ENCODE data around the gene JUP. TPM values are rescaled to one million over a fixed set of nuclear protein-coding genes. Genes with fewer than 3 reads are reported as not detected.

JUP gene
- total and polyA plus RNA-seq, 10 of the 15 experiments (the other 5 are each of a cell fraction or from before 2014, with no cell fraction given), result 1.5 to 36.3 (median 11.6) TPM

DNA sequence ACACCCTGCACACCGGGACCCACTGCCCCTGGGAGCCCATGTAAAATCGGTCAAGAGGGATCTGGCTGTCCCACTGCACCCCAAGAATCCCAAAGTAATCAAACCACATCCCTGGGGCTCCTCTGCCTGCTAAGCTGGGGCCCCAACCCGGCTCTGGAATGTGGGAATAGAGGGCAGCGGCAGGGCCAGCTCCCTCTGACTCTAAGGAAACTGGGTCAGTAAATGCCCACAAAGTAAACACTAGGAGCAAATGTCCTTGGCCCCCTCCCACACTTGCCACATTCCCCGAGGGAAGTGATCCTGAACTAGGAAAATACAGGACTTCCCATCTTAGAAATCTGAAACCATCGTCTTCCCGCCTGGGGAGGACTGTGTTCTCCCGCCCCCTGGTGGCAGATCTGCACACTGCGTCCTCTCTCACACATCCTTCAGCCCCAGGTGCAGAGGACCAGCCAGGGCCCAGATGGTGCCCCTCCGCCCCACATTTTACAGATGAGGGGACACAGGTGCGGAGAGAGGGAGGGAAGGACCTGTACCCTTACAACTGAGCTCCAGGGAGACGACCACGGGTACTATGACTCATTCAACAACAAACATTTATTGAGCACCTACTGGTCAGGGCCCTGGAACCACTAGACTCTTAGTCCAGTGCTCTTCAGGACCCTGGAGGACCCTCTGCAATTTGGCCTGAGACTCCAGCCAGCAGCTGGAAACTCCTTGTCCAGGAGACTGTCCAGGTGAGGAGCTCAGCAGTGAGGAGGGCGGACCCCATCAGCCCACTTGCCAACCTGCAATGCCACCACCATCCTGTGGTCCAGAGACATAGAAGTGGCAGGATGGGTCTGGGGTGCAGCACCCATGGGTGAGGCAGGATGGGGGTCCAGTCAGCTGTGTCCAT, 15.1 kb upstream of the JUP start:
- intact Hi-C loops (cut with micrococcal nuclease; ENCODE audit: unreplicated experiment), result loop anchor here (1.0 kb wide), 1 partner anchor 63 kb away; no protein-coding TSS in a partner anchor
- FAIRE-seq (peak; percentile 47), DNase-seq (ENCODE audit: low read depth, low spot score) (no peak), ATAC-seq (peak; percentile 95)
- ChIA-PET RAD21 (ENCODE audit: unreplicated experiment) (interaction anchor here (1.0 to 2.7 kb wide), 4 partner anchors 15 to 64 kb away, joined by 3 to 12 read pairs (median 5); partner anchors contain the start of genes JUP and KLHL11), SMC1A (ENCODE audit: uncharacterized antibody, unreplicated experiment) (interaction anchor here (0.9 to 2.5 kb wide), 2 partner anchors 21 to 64 kb away, joined by 3 to 9 read pairs; no protein-coding TSS in a partner anchor), CTCF (interaction anchor here (0.6 to 4.4 kb wide), 20 partner anchors 9 to 901 kb away, joined by 3 to 25 read pairs (median 3); partner anchors contain the start of genes JUP and P3H4), POLR2A (interaction anchor here (0.6 to 1.2 kb wide), 4 partner anchors 11 to 119 kb away, joined by 3 to 8 read pairs (median 4); no protein-coding TSS in a partner anchor)
- in situ Hi-C loops (cut with MboI), result loop anchor here (5.0 kb wide), 1 partner anchor 59 kb away; no protein-coding TSS in a partner anchor
- H3K4me3 ChIP-seq, result no peak overlapping the region
- H4K20me1 ChIP-seq (ENCODE audit: control insufficient read depth, insufficient read depth), result no peaks in the 10 kb centered on the region
- H3K79me2 ChIP-seq (ENCODE audit: control insufficient read depth, insufficient read depth, low read length), result no peaks in the 10 kb centered on the region
- H3K4me1 ChIP-seq (ENCODE audit: control insufficient read depth, insufficient read depth, low read length), result no peaks in the 10 kb centered on the region
- H3K36me3 ChIP-seq (ENCODE audit: control insufficient read depth in 2 of 2, insufficient read depth in 2 of 2, low read length in 1 of 2), result no peaks in the 10 kb centered on the region
- H3K4me2 ChIP-seq (ENCODE audit: control insufficient read depth, insufficient read depth), result peak overlapping the region; percentile 25; the same call in 1 of the 2 replicates
- BruUV-seq (replicated peaks), result no TSS peak
- no peaks in the 10 kb centered on the region for H3K27me3 ChIP-seq (replicated peaks in 1 of 2; ENCODE audit: control insufficient read depth in 2 of 2, insufficient read depth in 2 of 2, low read length in 1 of 2)
- 18% methylated on average over 14 of the region's 14 CpGs for WGBS (ENCODE audit: insufficient coverage, insufficient replicate concordance, low lambda C conversion rate, missing lambda C conversion rate)
- H3K9me3 ChIP-seq (replicated peaks; ENCODE audit: control insufficient read depth, insufficient read depth, low read length), result no peaks in the 10 kb centered on the region
- peak overlapping the region; percentile 29; the same call in 1 of the 2 replicates for H2AFZ ChIP-seq (ENCODE audit: control insufficient read depth, low read depth, low read length)
- no peak overlapping the region for H3K9ac ChIP-seq (ENCODE audit: control insufficient read depth, insufficient read depth, low read length)
- H3K27ac ChIP-seq (ENCODE audit: control insufficient read depth, insufficient read depth), result no peak overlapping the region
- TF ChIP-seq CREB1 (IDR thresholded peaks at IDR 0.05; ENCODE audit: low read depth) (no peak), IRF4 (IDR thresholded peaks at IDR 0.05; ENCODE audit: low read depth, low read length) (0 out of 2 replicates have a peak, but pooled peaks have one; percentile 20), SREBF1 (IDR thresholded peaks at IDR 0.05; ENCODE audit: low read length) (no peak), IKZF2 (IDR thresholded peaks at IDR 0.05) (0 out of 4 replicates have a peak, but pooled peaks of 1 of the 2 experiments have one; percentile 13), CHD2 (IDR thresholded peaks at IDR 0.05; ENCODE audit: borderline replicate concordance, low read depth, low read length) (no peak), ATF7 (IDR thresholded peaks at IDR 0.05; ENCODE audit: low read depth) (no peak), WRNIP1 (IDR thresholded peaks at IDR 0.05; ENCODE audit: borderline replicate concordance, low read depth, low read length) (no peak), HDGF (IDR thresholded peaks at IDR 0.05) (no peak), ZNF622 (IDR thresholded peaks at IDR 0.05) (no peak), CBX5 (IDR thresholded peaks at IDR 0.05; ENCODE audit: low read depth) (no peak), SIN3A (IDR thresholded peaks at IDR 0.05; ENCODE audit: low read depth, low read length) (no peak), ZNF24 (IDR thresholded peaks at IDR 0.05) (no peak), POLR2A (IDR thresholded peaks at IDR 0.05; ENCODE audit: low read depth, low read length) (no peak), EGR1 (IDR thresholded peaks at IDR 0.05; ENCODE audit: borderline replicate concordance in 1 of 2, low read depth in 2 of 2, low read length in 2 of 2) (no peak), RB1 (IDR thresholded peaks at IDR 0.05; ENCODE audit: borderline replicate concordance) (peak; percentile 63; the same call in 1 of the 2 replicates)
- TF ChIP-seq, protein P1, sequence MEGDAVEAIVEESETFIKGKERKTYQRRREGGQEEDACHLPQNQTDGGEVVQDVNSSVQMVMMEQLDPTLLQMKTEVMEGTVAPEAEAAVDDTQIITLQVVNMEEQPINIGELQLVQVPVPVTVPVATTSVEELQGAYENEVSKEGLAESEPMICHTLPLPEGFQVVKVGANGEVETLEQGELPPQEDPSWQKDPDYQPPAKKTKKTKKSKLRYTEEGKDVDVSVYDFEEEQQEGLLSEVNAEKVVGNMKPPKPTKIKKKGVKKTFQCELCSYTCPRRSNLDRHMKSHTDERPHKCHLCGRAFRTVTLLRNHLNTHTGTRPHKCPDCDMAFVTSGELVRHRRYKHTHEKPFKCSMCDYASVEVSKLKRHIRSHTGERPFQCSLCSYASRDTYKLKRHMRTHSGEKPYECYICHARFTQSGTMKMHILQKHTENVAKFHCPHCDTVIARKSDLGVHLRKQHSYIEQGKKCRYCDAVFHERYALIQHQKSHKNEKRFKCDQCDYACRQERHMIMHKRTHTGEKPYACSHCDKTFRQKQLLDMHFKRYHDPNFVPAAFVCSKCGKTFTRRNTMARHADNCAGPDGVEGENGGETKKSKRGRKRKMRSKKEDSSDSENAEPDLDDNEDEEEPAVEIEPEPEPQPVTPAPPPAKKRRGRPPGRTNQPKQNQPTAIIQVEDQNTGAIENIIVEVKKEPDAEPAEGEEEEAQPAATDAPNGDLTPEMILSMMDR (IDR thresholded peaks at IDR 0.05 in 2 of 3, conservative IDR thresholded peaks at IDR 0.05 in 1 of 3; ENCODE audit: control insufficient read depth in 2 of 3, extremely low read depth in 1 of 3, insufficient read depth in 1 of 3, low read depth in 3 of 3, low read length in 3 of 3), result peak; percentile 92 to 96 (median 95)
- TF ChIP-seq, protein P2, sequence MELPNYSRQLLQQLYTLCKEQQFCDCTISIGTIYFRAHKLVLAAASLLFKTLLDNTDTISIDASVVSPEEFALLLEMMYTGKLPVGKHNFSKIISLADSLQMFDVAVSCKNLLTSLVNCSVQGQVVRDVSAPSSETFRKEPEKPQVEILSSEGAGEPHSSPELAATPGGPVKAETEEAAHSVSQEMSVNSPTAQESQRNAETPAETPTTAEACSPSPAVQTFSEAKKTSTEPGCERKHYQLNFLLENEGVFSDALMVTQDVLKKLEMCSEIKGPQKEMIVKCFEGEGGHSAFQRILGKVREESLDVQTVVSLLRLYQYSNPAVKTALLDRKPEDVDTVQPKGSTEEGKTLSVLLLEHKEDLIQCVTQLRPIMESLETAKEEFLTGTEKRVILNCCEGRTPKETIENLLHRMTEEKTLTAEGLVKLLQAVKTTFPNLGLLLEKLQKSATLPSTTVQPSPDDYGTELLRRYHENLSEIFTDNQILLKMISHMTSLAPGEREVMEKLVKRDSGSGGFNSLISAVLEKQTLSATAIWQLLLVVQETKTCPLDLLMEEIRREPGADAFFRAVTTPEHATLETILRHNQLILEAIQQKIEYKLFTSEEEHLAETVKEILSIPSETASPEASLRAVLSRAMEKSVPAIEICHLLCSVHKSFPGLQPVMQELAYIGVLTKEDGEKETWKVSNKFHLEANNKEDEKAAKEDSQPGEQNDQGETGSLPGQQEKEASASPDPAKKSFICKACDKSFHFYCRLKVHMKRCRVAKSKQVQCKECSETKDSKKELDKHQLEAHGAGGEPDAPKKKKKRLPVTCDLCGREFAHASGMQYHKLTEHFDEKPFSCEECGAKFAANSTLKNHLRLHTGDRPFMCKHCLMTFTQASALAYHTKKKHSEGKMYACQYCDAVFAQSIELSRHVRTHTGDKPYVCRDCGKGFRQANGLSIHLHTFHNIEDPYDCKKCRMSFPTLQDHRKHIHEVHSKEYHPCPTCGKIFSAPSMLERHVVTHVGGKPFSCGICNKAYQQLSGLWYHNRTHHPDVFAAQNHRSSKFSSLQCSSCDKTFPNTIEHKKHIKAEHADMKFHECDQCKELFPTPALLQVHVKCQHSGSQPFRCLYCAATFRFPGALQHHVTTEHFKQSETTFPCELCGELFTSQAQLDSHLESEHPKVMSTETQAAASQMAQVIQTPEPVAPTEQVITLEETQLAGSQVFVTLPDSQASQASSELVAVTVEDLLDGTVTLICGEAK (IDR thresholded peaks at IDR 0.05; ENCODE audit: borderline replicate concordance), result no peak

Measured in GM12878 (cell line).